ENCODE measurements around the gene CENPH. TPM values are rescaled to one million over a fixed set of nuclear protein-coding genes. Genes with fewer than 3 reads are reported as not detected.
"Not testable (repeated sequence)": the region's sequence is repeated elsewhere in the genome, so short reads cannot be mapped to it uniquely, and the experiment has no call there.

The CENPH gene
- total RNA-seq, 2 donors from 2014 or later = 47.3 to 49.6 TPM

- DNase-seq = no peak
- Mint-ChIP-seq H3K4me1 (ENCODE audit: low read depth) (peaks cover 24% of the 10 kb centered on the region), H3K27ac (peak overlapping the region; percentile 85), H3K27me3 (ENCODE audit: low read depth) (no peaks in the 10 kb centered on the region), H3K9me3 (no peaks in the 10 kb centered on the region), H3K36me3 (ENCODE audit: insufficient read depth in 2 of 2) (peaks cover 2 to 8% of the 10 kb centered on the region in 2 donors), H3K4me3 (peak overlapping the region; percentile 93 to 100)
- ATAC-seq (replicated peaks in 1 of 2) = no peak
These were observed 27.7 kb downstream of the CENPH start for GRCh38 chr5:69217151-69217511.

GRCh38 chr5:69217548-69218526, 28.5 kb downstream of the CENPH start:
- peak overlapping the region; percentile 93 to 100 for H3K4me3 Mint-ChIP-seq
- DNase-seq (peak; percentile 92 to 95), ATAC-seq (replicated peaks in 1 of 2) (peak; percentile 92 to 93)
- no peaks in the 10 kb centered on the region for H3K27me3 Mint-ChIP-seq (ENCODE audit: low read depth)
- H3K27ac Mint-ChIP-seq = peak overlapping the region; percentile 99
- H3K36me3 Mint-ChIP-seq (ENCODE audit: insufficient read depth in 2 of 2) = peaks cover 2 to 8% of the 10 kb centered on the region in 2 donors
- no peaks in the 10 kb centered on the region for H3K9me3 Mint-ChIP-seq
- H3K4me1 Mint-ChIP-seq (ENCODE audit: low read depth) = peaks cover 24% of the 10 kb centered on the region

GRCh38 chr5:69219939-69220338, 30.6 kb downstream of the CENPH start:
- Mint-ChIP-seq H3K4me3 (no peak overlapping the region), H3K4me1 (ENCODE audit: low read depth) (peaks cover 24% of the 10 kb centered on the region), H3K9me3 (no peaks in the 10 kb centered on the region), H3K27ac (no peak overlapping the region), H3K27me3 (ENCODE audit: low read depth) (no peaks in the 10 kb centered on the region), H3K36me3 (ENCODE audit: insufficient read depth in 2 of 2) (peaks cover 2 to 6% of the 10 kb centered on the region in 2 donors)
- no peak for DNase-seq
- no peak for ATAC-seq (replicated peaks in 1 of 2)

GRCh38 chr5:69220371-69220770, 31.0 kb downstream of the CENPH start:
- not testable (repeated sequence) for H3K36me3 Mint-ChIP-seq (ENCODE audit: insufficient read depth in 2 of 2); H3K27ac Mint-ChIP-seq; DNase-seq; H3K9me3 Mint-ChIP-seq; H3K27me3 Mint-ChIP-seq (ENCODE audit: low read depth); ATAC-seq (replicated peaks in 1 of 2); H3K4me3 Mint-ChIP-seq
- peaks cover 24% of the 10 kb centered on the region for H3K4me1 Mint-ChIP-seq (ENCODE audit: low read depth)

- H3K27me3 Mint-ChIP-seq (ENCODE audit: low read depth); H3K9me3 Mint-ChIP-seq; H3K4me3 Mint-ChIP-seq; DNase-seq; H3K36me3 Mint-ChIP-seq (ENCODE audit: insufficient read depth in 2 of 2); ATAC-seq (replicated peaks in 1 of 2); H3K27ac Mint-ChIP-seq: not testable (repeated sequence)
- peaks cover 23% of the 10 kb centered on the region for H3K4me1 Mint-ChIP-seq (ENCODE audit: low read depth)
These were observed 31.4 kb downstream of the CENPH start for GRCh38 chr5:69220833-69221232.

- DNase-seq (no peak), ATAC-seq (replicated peaks in 1 of 2) (no peak)
- no peak overlapping the region for H3K4me3 Mint-ChIP-seq
- H3K4me1 Mint-ChIP-seq (ENCODE audit: low read depth) = no peaks in the 10 kb centered on the region
- no peaks in the 10 kb centered on the region for H3K9me3 Mint-ChIP-seq
- H3K36me3 Mint-ChIP-seq (ENCODE audit: insufficient read depth in 2 of 2) = peaks cover 2 to 8% of the 10 kb centered on the region in 2 donors
- H3K27me3 Mint-ChIP-seq (ENCODE audit: low read depth) = no peaks in the 10 kb centered on the region
- no peak overlapping the region for H3K27ac Mint-ChIP-seq
These were observed 35.1 kb downstream of the CENPH start for GRCh38 chr5:69224520-69224919.

- Mint-ChIP-seq H3K36me3 (ENCODE audit: insufficient read depth in 2 of 2) (peaks cover 0 to 5% of the 10 kb centered on the region in 2 donors), H3K9me3 (no peaks in the 10 kb centered on the region), H3K4me3 (no peak overlapping the region), H3K27me3 (ENCODE audit: low read depth) (no peaks in the 10 kb centered on the region), H3K4me1 (ENCODE audit: low read depth) (no peaks in the 10 kb centered on the region), H3K27ac (no peak overlapping the region)
- no peak for DNase-seq
- ATAC-seq (replicated peaks in 1 of 2) = no peak
These were observed 36.5 kb downstream of the CENPH start for GRCh38 chr5:69225860-69226259.

- DNase-seq (no peak), ATAC-seq (replicated peaks in 1 of 2) (no peak)
- Mint-ChIP-seq H3K4me1 (ENCODE audit: low read depth) (peaks cover 10% of the 10 kb centered on the region), H3K4me3 (no peak overlapping the region), H3K27me3 (ENCODE audit: low read depth) (no peaks in the 10 kb centered on the region), H3K27ac (no peak overlapping the region), H3K9me3 (no peaks in the 10 kb centered on the region), H3K36me3 (ENCODE audit: insufficient read depth in 2 of 2) (peaks cover 0 to 5% of the 10 kb centered on the region in 2 donors)
These were observed 40.8 kb downstream of the CENPH start for GRCh38 chr5:69230181-69230580.

- Mint-ChIP-seq H3K27ac (no peak overlapping the region), H3K27me3 (ENCODE audit: low read depth) (no peaks in the 10 kb centered on the region), H3K36me3 (ENCODE audit: insufficient read depth in 2 of 2) (peaks cover 0 to 7% of the 10 kb centered on the region in 2 donors), H3K4me1 (ENCODE audit: low read depth) (peaks cover 19% of the 10 kb centered on the region), H3K9me3 (no peaks in the 10 kb centered on the region), H3K4me3 (no peak overlapping the region)
- DNase-seq (no peak), ATAC-seq (replicated peaks in 1 of 2) (no peak)
These were observed 41.9 kb downstream of the CENPH start for GRCh38 chr5:69231281-69231680.

- no peak for ATAC-seq (replicated peaks in 1 of 2)
- Mint-ChIP-seq H3K27me3 (ENCODE audit: low read depth) (no peaks in the 10 kb centered on the region), H3K4me1 (ENCODE audit: low read depth) (peaks cover 25% of the 10 kb centered on the region), H3K9me3 (no peaks in the 10 kb centered on the region), H3K36me3 (ENCODE audit: insufficient read depth in 2 of 2) (peaks cover 0 to 9% of the 10 kb centered on the region in 2 donors), H3K4me3 (no peak overlapping the region), H3K27ac (no peak overlapping the region)
- DNase-seq = no peak
These were observed 42.5 kb downstream of the CENPH start for GRCh38 chr5:69231851-69232250.

GRCh38 chr5:69234457-69235268, 45.3 kb downstream of the CENPH start, which contains the start of gene CDK7:
Gene CDK7, plus strand, starts transcription at chr5:69234886. Its CDS starts 90 bp downstream, at chr5:69234976.
- Mint-ChIP-seq H3K27ac (peak within 1 kb of the TSS; percentile 68), H3K36me3 (ENCODE audit: insufficient read depth in 2 of 2) (peaks cover 2 to 19% of the 10 kb centered on the region in 2 donors), H3K4me1 (ENCODE audit: low read depth) (peaks cover 50% of the 10 kb centered on the region), H3K9me3 (no peaks in the 10 kb centered on the region), H3K4me3 (peak within 1 kb of the TSS; percentile 94 to 97), H3K27me3 (ENCODE audit: low read depth) (no peaks in the 10 kb centered on the region)
- peak; percentile 100 for ATAC-seq (replicated peaks in 1 of 2)
- peak; percentile 92 to 95 for DNase-seq

- peak overlapping the region; percentile 43 to 71 for H3K4me3 Mint-ChIP-seq
- not testable (repeated sequence) for H3K9me3 Mint-ChIP-seq; ATAC-seq (replicated peaks in 1 of 2); DNase-seq; H3K27me3 Mint-ChIP-seq (ENCODE audit: low read depth)
- H3K27ac Mint-ChIP-seq = peak overlapping the region; percentile 1
- peaks cover 8 to 28% of the 10 kb centered on the region in 2 donors for H3K36me3 Mint-ChIP-seq (ENCODE audit: insufficient read depth in 2 of 2)
- peaks cover 62% of the 10 kb centered on the region for H3K4me1 Mint-ChIP-seq (ENCODE audit: low read depth)
These were observed 47.4 kb downstream of the CENPH start for GRCh38 chr5:69236733-69237132.

GRCh38 chr5:69237877-69238276, 48.5 kb downstream of the CENPH start:
- no peak for DNase-seq
- H3K9me3 Mint-ChIP-seq = no peaks in the 10 kb centered on the region
- H3K4me3 Mint-ChIP-seq = peak overlapping the region in 1 of 2 donors; percentile 43
- H3K36me3 Mint-ChIP-seq (ENCODE audit: insufficient read depth in 2 of 2) = peaks cover 9 to 31% of the 10 kb centered on the region in 2 donors
- peaks cover 62% of the 10 kb centered on the region for H3K4me1 Mint-ChIP-seq (ENCODE audit: low read depth)
- no peak for ATAC-seq (replicated peaks in 1 of 2)
- H3K27ac Mint-ChIP-seq = no peak overlapping the region
- no peaks in the 10 kb centered on the region for H3K27me3 Mint-ChIP-seq (ENCODE audit: low read depth)
